Thoracic aorta (tissue), 2 donors: ENCODE measurements around the gene PSEN1. TPM values are rescaled to one million over a fixed set of nuclear protein-coding genes. Genes with fewer than 3 reads are reported as not detected.

Experiments
- ATAC-seq: fragments of 150-250 bp; one replicate; pipeline ENCODE4 v1.8.0; 2017; ENCODE audit warnings: low read depth; ENCODE audit not compliant: insufficient number of reproducible peaks, low FRiP score
- DNase-seq: peaks from one replicate; pipeline ENCODE4 v3.0.0-alpha.2; 2020; ENCODE audit warnings: low spot score
- H3K27ac ChIP-seq, 2 donors: fragments of 200-600 bp; sonication (generic); 1 replicate in 1 of 2; 2 replicates in 1 of 2; pipeline ENCODE4 v1.5.1; 2016; ENCODE audit warnings: mild to moderate bottlenecking in 2 of 2, moderate library complexity in 2 of 2
- H3K27me3 ChIP-seq: fragments of 200-600 bp; sonication (generic); replicated peaks from 2 replicates; pipeline ENCODE4 v1.6.0; 2016; ENCODE audit warnings: mild to moderate bottlenecking; ENCODE audit not compliant: insufficient read depth
- H3K36me3 ChIP-seq: fragments of 200-600 bp; sonication (generic); one replicate; pipeline ENCODE4 v1.5.1; 2016
- H3K4me1 ChIP-seq, 2 donors: fragments of 200-600 bp; sonication (generic); 1 replicate in 1 of 2; 2 replicates in 1 of 2; pipeline versions ENCODE4 v1.5.1 to v1.6.0; 2016; ENCODE audit warnings: low read depth in 2 of 2, mild to moderate bottlenecking in 1 of 2; ENCODE audit not compliant: control insufficient read depth in 1 of 2
- H3K4me3 ChIP-seq: fragments of 200-600 bp; sonication (generic); 2 replicates; pipeline ENCODE4 v1.5.1; 2016; ENCODE audit warnings: mild to moderate bottlenecking
- H3K9me3 ChIP-seq: fragments of 200-600 bp; sonication (generic); 2 replicates; pipeline ENCODE4 v1.5.1; 2016
- total RNA-seq, 2 donors: library from RNA; depleted of rRNA; stranded (reverse); fragments of >200 nt; gene quantifications; one replicate each; pipeline versions ENCODE4 v1.1.0 to v1.2.3, GENCODE V29; 2016
- TF ChIP-seq, protein P1 (sequence below): fragments of 200-600 bp; sonication (generic); IDR thresholded peaks from one replicate; pipeline ENCODE4 v1.5.1; 2019; ENCODE audit warnings: antibody characterized with exemption

PSEN1 gene
- total RNA-seq, 2 donors from 2014 or later: 35.3 to 47.5 TPM

DNA sequence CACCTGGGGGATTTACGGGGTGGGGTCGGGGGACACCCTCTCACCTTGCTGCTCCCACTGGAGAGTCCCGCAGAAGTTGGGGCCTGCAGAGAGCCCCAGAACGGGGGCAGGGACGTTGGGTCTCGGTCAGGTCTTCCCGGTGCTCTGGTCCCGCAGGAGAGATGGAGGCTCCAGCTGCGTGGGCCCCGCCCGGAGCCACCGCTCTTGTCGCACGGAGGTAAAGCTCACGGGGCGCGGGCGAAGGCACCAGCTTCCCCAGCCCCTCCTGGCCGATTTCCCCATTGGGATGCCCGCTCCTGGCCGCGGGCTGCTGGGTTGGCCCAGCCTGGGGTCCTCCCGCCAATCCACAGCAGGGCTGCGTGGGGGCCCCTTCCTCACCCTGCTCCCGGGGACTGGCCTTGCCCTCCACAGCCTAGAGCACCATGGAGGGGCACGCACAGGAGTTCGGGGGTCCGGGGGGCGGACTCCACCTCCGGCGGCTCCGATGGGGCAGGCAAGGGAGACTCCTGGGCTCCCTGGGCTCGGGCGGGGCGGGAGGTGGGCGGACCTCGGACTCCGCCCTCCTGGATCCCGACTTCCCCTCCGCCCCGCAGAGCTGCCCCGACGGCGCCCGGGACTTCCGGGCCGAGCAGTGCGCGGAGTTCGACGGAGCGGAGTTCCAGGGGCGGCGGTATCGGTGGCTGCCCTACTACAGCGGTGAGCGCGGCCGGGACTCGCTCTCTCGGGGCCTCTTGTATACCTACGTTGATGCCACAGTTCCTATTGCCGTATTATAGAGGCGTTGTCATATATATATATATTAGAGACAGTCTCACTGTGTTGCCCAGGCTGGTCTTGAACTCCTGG, 109.4 kb downstream of the PSEN1 start:
- DNase-seq: no peak
- Histone ChIP-seq H3K4me3 (peak overlapping the region; percentile 85), H3K27ac (no peak overlapping the region), H3K9me3 (no peaks in the 10 kb centered on the region), H3K27me3 (no peaks in the 10 kb centered on the region), H3K36me3 (no peaks in the 10 kb centered on the region), H3K4me1 (peaks cover 0 to 9% of the 10 kb centered on the region in 2 donors)
- TF ChIP-seq, protein P1, sequence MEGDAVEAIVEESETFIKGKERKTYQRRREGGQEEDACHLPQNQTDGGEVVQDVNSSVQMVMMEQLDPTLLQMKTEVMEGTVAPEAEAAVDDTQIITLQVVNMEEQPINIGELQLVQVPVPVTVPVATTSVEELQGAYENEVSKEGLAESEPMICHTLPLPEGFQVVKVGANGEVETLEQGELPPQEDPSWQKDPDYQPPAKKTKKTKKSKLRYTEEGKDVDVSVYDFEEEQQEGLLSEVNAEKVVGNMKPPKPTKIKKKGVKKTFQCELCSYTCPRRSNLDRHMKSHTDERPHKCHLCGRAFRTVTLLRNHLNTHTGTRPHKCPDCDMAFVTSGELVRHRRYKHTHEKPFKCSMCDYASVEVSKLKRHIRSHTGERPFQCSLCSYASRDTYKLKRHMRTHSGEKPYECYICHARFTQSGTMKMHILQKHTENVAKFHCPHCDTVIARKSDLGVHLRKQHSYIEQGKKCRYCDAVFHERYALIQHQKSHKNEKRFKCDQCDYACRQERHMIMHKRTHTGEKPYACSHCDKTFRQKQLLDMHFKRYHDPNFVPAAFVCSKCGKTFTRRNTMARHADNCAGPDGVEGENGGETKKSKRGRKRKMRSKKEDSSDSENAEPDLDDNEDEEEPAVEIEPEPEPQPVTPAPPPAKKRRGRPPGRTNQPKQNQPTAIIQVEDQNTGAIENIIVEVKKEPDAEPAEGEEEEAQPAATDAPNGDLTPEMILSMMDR: no peak
- no peak for ATAC-seq

DNA sequence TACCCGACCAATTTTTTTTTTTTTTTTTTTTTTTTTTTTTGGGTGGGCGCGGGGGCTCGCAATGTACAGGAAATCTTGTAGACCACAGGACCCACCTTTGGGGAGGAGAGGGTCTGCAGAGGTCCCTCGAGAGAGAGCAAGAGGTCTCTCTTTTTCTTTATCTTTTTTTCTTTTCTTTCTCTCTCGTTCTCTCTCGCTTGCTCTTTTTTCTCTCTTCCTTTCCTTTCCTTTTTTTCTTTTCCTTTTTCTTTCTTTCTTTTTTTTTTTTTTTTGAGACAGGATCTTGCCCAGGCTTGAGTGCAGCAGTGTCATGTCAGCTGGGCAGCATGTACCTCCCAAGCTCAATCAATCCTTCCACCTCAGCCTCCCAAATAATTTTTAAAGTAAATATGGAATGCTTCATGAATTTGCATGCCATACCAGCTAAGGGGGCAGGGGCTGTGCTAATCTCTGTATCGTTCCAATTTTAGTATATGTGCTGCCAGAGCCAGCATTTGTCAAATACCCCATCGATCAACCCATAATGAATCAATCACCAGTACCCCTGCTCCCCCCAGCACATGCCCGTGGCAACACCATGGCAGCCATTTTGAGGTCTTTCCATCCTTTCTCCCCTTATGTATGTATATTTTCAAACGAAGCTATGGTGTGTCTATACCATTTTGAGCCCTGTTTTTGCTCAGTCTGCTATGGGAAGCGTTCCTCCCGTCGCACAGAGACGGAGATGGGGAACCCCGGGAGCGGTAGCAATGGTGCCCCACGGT, 110.3 kb downstream of the PSEN1 start:
- Histone ChIP-seq H3K9me3 (no peaks in the 10 kb centered on the region), H3K27ac (no peak overlapping the region), H3K36me3 (no peaks in the 10 kb centered on the region), H3K27me3 (no peaks in the 10 kb centered on the region), H3K4me1 (peaks cover 0 to 9% of the 10 kb centered on the region in 2 donors), H3K4me3 (peak overlapping the region; percentile 85)
- ATAC-seq (no peak), DNase-seq (no peak)
- TF ChIP-seq, protein P1: no peak

DNA sequence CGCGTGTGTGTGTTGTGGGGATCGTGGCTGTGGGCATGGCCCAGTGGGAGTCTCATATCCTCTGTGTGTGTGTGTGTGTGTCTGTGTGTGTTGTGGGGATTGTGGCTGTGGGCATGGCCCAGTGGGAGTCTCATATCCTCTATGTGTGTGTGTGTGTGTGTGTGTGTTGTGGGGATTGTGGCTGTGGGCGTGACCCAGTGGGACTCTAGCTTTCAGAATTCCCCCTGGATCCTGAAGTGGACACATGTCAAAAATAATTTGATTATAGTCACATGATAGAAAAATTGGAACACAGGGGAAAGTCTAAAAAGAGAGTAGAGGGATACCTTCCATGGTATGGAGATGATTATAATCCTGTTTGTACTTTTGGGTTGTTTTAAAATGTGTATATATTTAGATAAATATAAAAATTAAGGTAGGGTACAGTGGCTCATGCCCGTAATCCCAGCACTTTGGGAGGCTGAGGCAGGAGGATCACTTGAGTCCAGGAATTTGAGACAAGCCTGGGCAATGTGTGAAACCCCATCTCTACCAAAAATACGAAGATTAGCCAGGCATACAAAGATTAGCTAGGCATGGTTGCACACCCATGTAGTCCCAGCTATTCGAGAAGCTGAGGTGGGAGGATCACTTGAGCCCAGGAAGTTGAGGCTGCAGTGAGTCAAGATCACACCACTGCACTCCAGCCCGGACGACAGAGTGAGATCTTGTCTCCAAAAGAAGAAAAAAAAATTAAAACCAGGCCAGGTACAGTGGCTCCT, 112.0 kb downstream of the PSEN1 start:
- Histone ChIP-seq H3K36me3 (no peaks in the 10 kb centered on the region), H3K4me3 (no peak overlapping the region), H3K27ac (no peak overlapping the region), H3K4me1 (peaks cover 0 to 9% of the 10 kb centered on the region in 2 donors), H3K27me3 (no peaks in the 10 kb centered on the region), H3K9me3 (no peaks in the 10 kb centered on the region)
- DNase-seq (no peak), ATAC-seq (no peak)
- TF ChIP-seq, protein P1: no peak

DNA sequence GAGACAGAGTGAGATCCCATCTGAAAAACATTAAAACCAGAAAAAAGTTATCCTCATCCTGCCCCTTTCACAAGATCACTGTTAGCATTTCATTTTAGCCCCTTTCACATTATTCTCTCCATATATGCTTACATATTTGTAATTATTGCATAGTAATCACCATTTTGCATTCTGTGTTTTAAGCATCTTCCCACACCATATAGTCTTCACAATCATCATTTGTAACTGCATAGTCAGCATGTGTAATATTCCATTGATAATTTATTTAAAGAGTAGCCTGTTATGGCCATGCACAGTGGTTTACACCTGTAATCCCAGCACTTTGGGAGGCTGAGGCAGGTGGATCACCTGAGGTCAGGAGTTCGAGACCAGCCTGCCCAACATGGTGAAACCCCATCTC, 112.8 kb downstream of the PSEN1 start:
- Histone ChIP-seq H3K4me1 (peaks cover 0 to 9% of the 10 kb centered on the region in 2 donors), H3K4me3 (no peak overlapping the region), H3K27ac (no peak overlapping the region), H3K27me3 (no peaks in the 10 kb centered on the region), H3K9me3 (no peaks in the 10 kb centered on the region), H3K36me3 (no peaks in the 10 kb centered on the region)
- TF ChIP-seq, protein P1: no peak
- ATAC-seq: no peak
- DNase-seq: no peak
